Prostate gland (tissue), 2 donors: Measurements from ENCODE around the gene MIER2.

ENCODE experiments used
- POLR2A ChIP-seq: fragments of 450-650 bp; IDR thresholded peaks from one replicate; pipeline ENCODE4 v1.6.1; 2016; ENCODE audit warnings: antibody characterized with exemption, mild to moderate bottlenecking
- POLR2AphosphoS5 ChIP-seq: sonication (generic); formaldehyde crosslinking; IDR thresholded peaks from one replicate; pipeline ENCODE4 v1.6.1; 2017; ENCODE audit warnings: antibody characterized with exemption
- TF ChIP-seq, protein P1 (sequence below), 4 experiments: fragments of 200-600 bp in 2 of 4; fragments of 450-650 bp in 2 of 4; sonication (generic) in 2 of 4; IDR thresholded peaks; 1 replicate in 3 of 4; 2 replicates in 1 of 4; pipeline ENCODE4 v1.5.1; 2016 to 2019; ENCODE audit warnings: antibody characterized with exemption in 4 of 4, mild to moderate bottlenecking in 2 of 4, moderate library complexity in 2 of 4

DNA sequence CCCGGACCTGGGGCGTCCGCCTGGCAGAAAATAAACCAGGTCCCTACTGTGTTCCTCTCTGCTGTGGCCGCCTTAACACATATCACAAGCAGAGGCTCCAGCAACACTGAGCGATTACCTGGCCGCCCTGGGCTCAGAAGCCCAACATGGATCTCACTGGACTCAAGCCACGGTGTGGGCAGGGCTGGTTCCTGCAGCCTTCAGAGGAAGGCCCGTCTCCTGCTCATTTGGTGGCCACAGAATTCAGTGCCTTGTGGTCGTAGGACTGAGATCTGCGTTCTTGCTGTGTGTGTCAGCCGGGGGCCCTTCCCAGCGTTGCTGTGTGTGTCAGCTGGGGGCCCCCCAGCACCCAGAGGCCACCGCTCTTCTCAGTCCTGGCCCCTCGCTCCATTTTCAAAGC is 34.1 kb upstream of the MIER2 start:
- TF ChIP-seq POLR2AphosphoS5 = no peak
- TF ChIP-seq, protein P1, sequence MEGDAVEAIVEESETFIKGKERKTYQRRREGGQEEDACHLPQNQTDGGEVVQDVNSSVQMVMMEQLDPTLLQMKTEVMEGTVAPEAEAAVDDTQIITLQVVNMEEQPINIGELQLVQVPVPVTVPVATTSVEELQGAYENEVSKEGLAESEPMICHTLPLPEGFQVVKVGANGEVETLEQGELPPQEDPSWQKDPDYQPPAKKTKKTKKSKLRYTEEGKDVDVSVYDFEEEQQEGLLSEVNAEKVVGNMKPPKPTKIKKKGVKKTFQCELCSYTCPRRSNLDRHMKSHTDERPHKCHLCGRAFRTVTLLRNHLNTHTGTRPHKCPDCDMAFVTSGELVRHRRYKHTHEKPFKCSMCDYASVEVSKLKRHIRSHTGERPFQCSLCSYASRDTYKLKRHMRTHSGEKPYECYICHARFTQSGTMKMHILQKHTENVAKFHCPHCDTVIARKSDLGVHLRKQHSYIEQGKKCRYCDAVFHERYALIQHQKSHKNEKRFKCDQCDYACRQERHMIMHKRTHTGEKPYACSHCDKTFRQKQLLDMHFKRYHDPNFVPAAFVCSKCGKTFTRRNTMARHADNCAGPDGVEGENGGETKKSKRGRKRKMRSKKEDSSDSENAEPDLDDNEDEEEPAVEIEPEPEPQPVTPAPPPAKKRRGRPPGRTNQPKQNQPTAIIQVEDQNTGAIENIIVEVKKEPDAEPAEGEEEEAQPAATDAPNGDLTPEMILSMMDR (IDR thresholded peaks at IDR 0.05) = no peak
- TF ChIP-seq POLR2A = no peak
